GM12801 (cell line): ENCODE measurements around the gene SLC30A3.

ENCODE experiments used
- CTCF ChIP-seq: IDR thresholded peaks from one replicate; pipeline ENCODE4 v1.5.1; 2011; ENCODE audit warnings: control low read depth; ENCODE audit not compliant: insufficient read length; ENCODE audit errors: extremely low read depth

The SLC30A3 gene

GRCh38 chr2:27262379-27263286, at the start of gene SLC30A3:
TSS of gene SLC30A3 (minus strand) at chr2:27263047. CDS start at chr2:27262906, 141 bp downstream.
- TF ChIP-seq CTCF, result no peak

GRCh38 chr2:27312152-27312551, 49.3 kb upstream of the SLC30A3 start:
- no peak for TF ChIP-seq CTCF

GRCh38 chr2:27309651-27310050, 46.8 kb upstream of the SLC30A3 start:
- no peak for TF ChIP-seq CTCF

GRCh38 chr2:27308359-27308881, 45.6 kb upstream of the SLC30A3 start, which contains the start of gene UCN:
TSS of gene UCN (minus strand) at chr2:27308445. CDS start at chr2:27307895, 550 bp downstream.
- no peak for TF ChIP-seq CTCF

GRCh38 chr2:27307545-27308358, 44.9 kb upstream of the SLC30A3 start:
- TF ChIP-seq CTCF, result no peak

- TF ChIP-seq CTCF, result no peak
Measured at GRCh38 chr2:27307287-27307544, 44.4 kb upstream of the SLC30A3 start.

GRCh38 chr2:27306573-27307286, 43.9 kb upstream of the SLC30A3 start:
- TF ChIP-seq CTCF, result no peak
